ENCODE results near the gene KRT6A. TPM values are rescaled to one million over a fixed set of nuclear protein-coding genes. Genes with fewer than 3 reads are reported as not detected.

The KRT6A gene
- total RNA-seq, 1 donor from 2014 or later, result not detected

DNA sequence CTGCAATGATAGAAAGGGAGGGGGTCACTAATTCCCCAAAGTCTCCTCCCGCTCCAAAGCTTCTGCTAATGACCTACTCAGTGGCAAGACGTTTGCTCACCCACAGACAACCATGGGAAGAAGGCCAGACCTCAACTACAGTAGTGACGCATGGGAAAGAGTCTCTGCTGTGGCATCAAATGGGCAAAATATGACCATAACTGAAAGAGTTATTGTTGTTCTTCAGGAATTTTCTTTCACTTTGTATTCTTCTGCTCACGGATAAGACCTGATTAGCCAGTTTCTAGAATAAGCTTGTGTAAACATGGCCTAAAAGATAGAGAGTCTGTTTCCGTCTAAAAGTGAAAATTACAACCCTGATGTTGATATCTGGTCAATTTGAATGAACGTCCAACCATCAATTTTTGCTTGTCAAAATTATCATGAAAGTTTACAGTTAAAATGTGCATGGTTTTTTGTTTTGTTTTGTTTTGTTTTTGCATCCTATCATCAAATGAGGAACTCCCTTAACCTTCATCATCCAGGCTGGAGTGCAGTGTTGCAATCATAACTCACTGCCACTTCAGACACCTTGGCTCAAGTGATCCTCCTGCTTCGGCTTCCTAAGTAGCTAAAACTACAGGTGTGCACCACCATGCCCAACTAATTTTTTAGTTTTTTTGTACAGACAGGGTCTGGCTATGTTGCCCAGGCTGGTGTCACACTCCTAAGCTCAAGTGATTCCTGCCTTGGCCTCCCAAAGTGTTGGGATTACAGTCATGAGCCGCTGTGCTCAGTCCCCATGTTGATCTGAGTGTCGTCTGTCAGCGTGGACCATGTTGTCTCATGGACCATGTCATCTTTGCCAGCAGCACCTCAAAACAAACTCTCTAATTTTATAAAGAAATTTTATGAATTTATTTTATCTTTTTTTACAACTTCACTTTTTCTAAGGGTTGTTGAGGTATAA lies 48.1 kb downstream of the KRT6A start:
- Histone ChIP-seq H3K4me1 (peaks cover 5% of the 10 kb centered on the region), H3K27ac (replicated peaks) (no peak overlapping the region), H3K36me3 (no peaks in the 10 kb centered on the region), H3K9me3 (replicated peaks) (no peaks in the 10 kb centered on the region), H3K27me3 (ENCODE audit: low read depth) (peaks cover 71% of the 10 kb centered on the region), H3K4me3 (no peak overlapping the region)
- intact Hi-C loops (cut with micrococcal nuclease), result no loop called here
- DNase-seq, result no peak
- TF ChIP-seq, protein P1, sequence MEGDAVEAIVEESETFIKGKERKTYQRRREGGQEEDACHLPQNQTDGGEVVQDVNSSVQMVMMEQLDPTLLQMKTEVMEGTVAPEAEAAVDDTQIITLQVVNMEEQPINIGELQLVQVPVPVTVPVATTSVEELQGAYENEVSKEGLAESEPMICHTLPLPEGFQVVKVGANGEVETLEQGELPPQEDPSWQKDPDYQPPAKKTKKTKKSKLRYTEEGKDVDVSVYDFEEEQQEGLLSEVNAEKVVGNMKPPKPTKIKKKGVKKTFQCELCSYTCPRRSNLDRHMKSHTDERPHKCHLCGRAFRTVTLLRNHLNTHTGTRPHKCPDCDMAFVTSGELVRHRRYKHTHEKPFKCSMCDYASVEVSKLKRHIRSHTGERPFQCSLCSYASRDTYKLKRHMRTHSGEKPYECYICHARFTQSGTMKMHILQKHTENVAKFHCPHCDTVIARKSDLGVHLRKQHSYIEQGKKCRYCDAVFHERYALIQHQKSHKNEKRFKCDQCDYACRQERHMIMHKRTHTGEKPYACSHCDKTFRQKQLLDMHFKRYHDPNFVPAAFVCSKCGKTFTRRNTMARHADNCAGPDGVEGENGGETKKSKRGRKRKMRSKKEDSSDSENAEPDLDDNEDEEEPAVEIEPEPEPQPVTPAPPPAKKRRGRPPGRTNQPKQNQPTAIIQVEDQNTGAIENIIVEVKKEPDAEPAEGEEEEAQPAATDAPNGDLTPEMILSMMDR (IDR thresholded peaks at IDR 0.05; ENCODE audit: borderline replicate concordance), result no peak

DNA sequence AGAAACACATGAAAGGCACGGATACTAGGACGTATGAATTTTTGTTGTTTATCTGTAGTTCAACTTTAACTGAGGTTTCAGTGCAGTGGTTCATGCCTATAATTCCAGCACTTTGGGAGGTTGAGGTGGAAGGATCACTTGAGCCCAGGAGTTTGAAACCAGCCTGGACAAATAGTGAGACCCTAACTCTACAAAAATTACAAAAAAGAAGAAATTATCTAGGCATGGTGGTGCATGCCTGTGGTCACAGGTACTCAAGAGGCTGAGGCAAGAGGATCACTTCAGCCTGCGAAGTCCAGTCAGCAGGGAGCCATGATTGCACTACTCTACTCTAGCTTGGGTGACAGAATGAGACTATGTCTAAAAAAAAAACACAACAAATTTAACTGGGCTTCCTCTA lies 49.1 kb downstream of the KRT6A start:
- DNase-seq, result no peak
- Histone ChIP-seq H3K4me3 (no peak overlapping the region), H3K36me3 (no peaks in the 10 kb centered on the region), H3K27ac (replicated peaks) (no peak overlapping the region), H3K27me3 (ENCODE audit: low read depth) (peaks cover 75% of the 10 kb centered on the region), H3K4me1 (peaks cover 5% of the 10 kb centered on the region), H3K9me3 (replicated peaks) (no peaks in the 10 kb centered on the region)
- TF ChIP-seq, protein P1 (IDR thresholded peaks at IDR 0.05; ENCODE audit: borderline replicate concordance), result no peak
- intact Hi-C loops (cut with micrococcal nuclease), result no loop called here

DNA sequence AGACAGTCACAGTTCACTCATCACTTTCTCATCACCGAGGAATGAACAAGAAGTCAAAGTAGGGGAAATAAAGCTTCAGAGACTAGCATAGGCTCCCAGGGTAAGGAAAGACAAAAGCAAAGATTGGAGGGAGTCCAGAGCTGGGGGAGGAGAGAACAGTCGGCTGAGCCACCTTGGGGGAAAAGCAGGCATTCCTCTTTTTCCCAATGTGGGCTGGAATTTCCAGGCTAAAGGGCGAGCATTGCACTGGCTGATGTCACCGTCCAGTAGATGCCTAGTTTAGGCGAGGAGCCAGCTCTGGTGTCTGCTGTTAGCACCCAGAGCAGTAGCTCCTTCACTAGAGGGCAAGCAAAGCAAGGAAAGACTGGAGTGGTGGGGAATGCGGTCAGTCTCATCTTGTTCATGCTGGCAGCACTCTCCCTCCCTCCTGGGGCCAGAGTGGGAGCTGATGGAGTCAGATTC lies 50.4 kb downstream of the KRT6A start:
- DNase-seq, result no peak
- no peak overlapping the region for H3K4me3 ChIP-seq
- TF ChIP-seq, protein P1 (IDR thresholded peaks at IDR 0.05; ENCODE audit: borderline replicate concordance), result no peak
- H3K36me3 ChIP-seq, result no peaks in the 10 kb centered on the region
- H3K27ac ChIP-seq (replicated peaks), result no peak overlapping the region
- peaks cover 5% of the 10 kb centered on the region for H3K4me1 ChIP-seq
- peaks cover 81% of the 10 kb centered on the region for H3K27me3 ChIP-seq (ENCODE audit: low read depth)
- intact Hi-C loops (cut with micrococcal nuclease), result no loop called here
- H3K9me3 ChIP-seq (replicated peaks), result no peaks in the 10 kb centered on the region

DNA sequence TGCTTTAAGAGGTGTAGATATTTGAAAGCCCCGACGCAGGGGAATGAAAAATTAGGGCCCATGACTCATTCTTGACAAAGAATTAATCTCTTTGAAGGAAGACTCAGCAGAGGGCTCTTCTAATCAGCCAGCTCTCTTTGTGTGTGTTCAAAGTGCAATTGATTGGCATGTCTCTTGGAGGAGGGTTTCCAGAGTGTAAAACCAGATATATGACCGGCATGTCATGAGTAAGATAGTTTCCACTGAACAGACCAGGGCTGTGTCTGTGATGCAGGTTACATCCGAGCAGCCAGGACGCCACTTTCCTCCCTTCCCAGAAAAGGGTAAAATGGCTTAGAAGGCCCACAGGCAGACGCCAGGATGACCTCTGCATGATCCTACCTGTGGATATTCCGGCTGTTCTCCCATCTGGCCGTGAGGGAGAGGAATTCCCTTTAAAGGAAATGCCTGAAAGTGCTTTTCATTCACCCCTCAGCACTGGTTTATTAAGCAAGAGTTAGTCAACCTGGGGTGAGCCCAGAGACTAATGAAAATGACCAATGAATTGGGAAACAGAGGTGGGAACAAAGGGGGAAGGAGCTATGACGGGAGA lies 51.6 kb downstream of the KRT6A start:
- intact Hi-C loops (cut with micrococcal nuclease), result no loop called here
- no peaks in the 10 kb centered on the region for H3K36me3 ChIP-seq
- TF ChIP-seq, protein P1 (IDR thresholded peaks at IDR 0.05; ENCODE audit: borderline replicate concordance), result no peak

DNA sequence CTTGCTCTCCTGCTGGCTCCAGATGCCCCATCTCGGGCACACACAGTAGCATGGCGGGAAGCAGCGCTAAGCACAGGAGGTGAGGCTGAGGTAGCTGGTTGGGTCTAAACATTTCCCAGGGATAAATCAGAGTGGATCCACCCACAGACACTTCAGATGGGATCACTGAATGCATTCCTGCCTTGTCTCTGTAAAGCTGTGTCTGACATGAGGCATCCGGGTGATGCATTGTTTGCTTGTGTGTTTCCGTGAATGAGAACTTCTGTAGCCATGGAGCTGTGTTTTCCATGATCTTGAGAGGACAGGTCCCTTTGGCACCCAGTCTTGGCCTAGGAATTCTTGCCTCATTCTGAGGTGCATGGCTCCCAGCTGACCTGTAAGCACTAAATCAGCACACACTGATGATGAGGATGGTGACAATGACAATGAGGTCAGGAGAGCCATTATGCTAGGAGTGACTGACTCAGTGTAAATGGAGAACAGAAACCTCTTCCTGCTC lies 52.2 kb downstream of the KRT6A start:
- Histone ChIP-seq H3K9me3 (replicated peaks) (no peaks in the 10 kb centered on the region), H3K4me3 (no peak overlapping the region), H3K36me3 (no peaks in the 10 kb centered on the region), H3K4me1 (peaks cover 5% of the 10 kb centered on the region), H3K27me3 (ENCODE audit: low read depth) (peaks cover 70% of the 10 kb centered on the region), H3K27ac (replicated peaks) (no peak overlapping the region)
- DNase-seq, result no peak
- intact Hi-C loops (cut with micrococcal nuclease), result no loop called here
- TF ChIP-seq, protein P1 (IDR thresholded peaks at IDR 0.05; ENCODE audit: borderline replicate concordance), result no peak

More for the DNA sequence above, 51.6 kb downstream of the KRT6A start:
- Histone ChIP-seq H3K27me3 (ENCODE audit: low read depth) (peaks cover 74% of the 10 kb centered on the region), H3K9me3 (replicated peaks) (no peaks in the 10 kb centered on the region), H3K4me3 (no peak overlapping the region), H3K4me1 (peaks cover 5% of the 10 kb centered on the region), H3K27ac (replicated peaks) (no peak overlapping the region)
- DNase-seq, result no peak
